ENCODE measurements around the gene CNIH1. TPM values are rescaled to one million over a fixed set of nuclear protein-coding genes. Genes with fewer than 3 reads are reported as not detected.

The CNIH1 gene
- polyA plus RNA-seq, 1 of the 3 experiments (the other 2 are of a cell fraction) = 145 TPM

DNA sequence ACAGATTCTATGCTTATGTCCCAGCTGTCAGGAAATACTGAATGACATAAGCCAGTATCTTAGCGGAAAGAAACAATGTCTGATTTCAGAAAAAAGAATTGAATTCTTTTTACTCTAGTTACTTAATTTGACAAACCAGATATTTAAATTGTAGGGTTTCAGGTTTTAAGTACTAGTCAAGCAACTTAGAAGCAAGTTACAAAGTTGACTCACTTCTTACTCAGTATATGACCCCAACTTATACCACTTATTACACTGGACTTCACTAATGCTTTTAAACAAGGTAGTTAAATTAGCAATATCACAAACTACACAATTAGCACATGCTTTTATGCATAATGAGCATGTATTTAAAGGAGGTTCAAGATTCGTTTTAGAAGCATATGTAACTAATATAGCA is 40.5 kb upstream of the CNIH1 start:
- no peak overlapping the region for H3K4me3 ChIP-seq (ENCODE audit: low read depth in 2 of 2, low read length in 1 of 2)
- no peaks in the 10 kb centered on the region for H3K9me2 ChIP-seq
- no peaks in the 10 kb centered on the region for H3K9me3 ChIP-seq
- 90% methylated on average over 2 of the region's 2 CpGs for WGBS (ENCODE audit: low lambda C conversion rate)
- H3K4me1 ChIP-seq (ENCODE audit: control insufficient read depth in 1 of 2, insufficient read depth in 2 of 2, low read depth in 1 of 2, low read length in 1 of 2) = peaks cover 2 to 33% of the 10 kb centered on the region in 2 experiments; a peak in 3 of 4 replicates
- TF ChIP-seq TEAD4 (IDR thresholded peaks at IDR 0.05; ENCODE audit: borderline replicate concordance, insufficient read depth) (no peak), SMC3 (IDR thresholded peaks at IDR 0.05; ENCODE audit: low read depth, low read length) (no peak), RFX5 (IDR thresholded peaks at IDR 0.05; ENCODE audit: low read length) (no peak)
- TF ChIP-seq, protein P1, sequence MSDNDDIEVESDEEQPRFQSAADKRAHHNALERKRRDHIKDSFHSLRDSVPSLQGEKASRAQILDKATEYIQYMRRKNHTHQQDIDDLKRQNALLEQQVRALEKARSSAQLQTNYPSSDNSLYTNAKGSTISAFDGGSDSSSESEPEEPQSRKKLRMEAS (IDR thresholded peaks at IDR 0.05; ENCODE audit: low read depth) = no peak
- TF ChIP-seq, protein P2, sequence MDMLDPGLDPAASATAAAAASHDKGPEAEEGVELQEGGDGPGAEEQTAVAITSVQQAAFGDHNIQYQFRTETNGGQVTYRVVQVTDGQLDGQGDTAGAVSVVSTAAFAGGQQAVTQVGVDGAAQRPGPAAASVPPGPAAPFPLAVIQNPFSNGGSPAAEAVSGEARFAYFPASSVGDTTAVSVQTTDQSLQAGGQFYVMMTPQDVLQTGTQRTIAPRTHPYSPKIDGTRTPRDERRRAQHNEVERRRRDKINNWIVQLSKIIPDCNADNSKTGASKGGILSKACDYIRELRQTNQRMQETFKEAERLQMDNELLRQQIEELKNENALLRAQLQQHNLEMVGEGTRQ (IDR thresholded peaks at IDR 0.05; ENCODE audit: borderline replicate concordance, low read depth, low read length) = no peak
- H3K9ac ChIP-seq = no peak overlapping the region
- no peak for DNase-seq
- no peak overlapping the region for H3K4me2 ChIP-seq
- CTCF ChIA-PET = interaction anchor here (1.3 to 3.2 kb wide), 2 partner anchors 7 to 292 kb away, joined by 3 to 12 read pairs; no protein-coding TSS in a partner anchor
- POLR2A ChIA-PET = no interaction called here
- peaks cover 17% of the 10 kb centered on the region for H3F3A ChIP-seq (replicated peaks; ENCODE audit: insufficient read depth)
- H3K27me3 ChIP-seq (ENCODE audit: insufficient read depth) = no peaks in the 10 kb centered on the region
- peaks cover 26% of the 10 kb centered on the region; the same call in 1 of the 2 replicates for H4K20me1 ChIP-seq (ENCODE audit: insufficient read depth)
- no peak overlapping the region for H3K27ac ChIP-seq (ENCODE audit: low read depth in 2 of 2, low read length in 1 of 2)
- peaks cover 71 to 76% of the 10 kb centered on the region in 2 experiments for H3K36me3 ChIP-seq (replicated peaks in 1 of 2; ENCODE audit: control insufficient read depth in 1 of 2, insufficient read depth in 2 of 2, low read length in 1 of 2)
- H2AFZ ChIP-seq (ENCODE audit: low read depth) = no peak overlapping the region
- peaks cover 76% of the 10 kb centered on the region for H3K79me2 ChIP-seq (ENCODE audit: insufficient read depth)

DNA sequence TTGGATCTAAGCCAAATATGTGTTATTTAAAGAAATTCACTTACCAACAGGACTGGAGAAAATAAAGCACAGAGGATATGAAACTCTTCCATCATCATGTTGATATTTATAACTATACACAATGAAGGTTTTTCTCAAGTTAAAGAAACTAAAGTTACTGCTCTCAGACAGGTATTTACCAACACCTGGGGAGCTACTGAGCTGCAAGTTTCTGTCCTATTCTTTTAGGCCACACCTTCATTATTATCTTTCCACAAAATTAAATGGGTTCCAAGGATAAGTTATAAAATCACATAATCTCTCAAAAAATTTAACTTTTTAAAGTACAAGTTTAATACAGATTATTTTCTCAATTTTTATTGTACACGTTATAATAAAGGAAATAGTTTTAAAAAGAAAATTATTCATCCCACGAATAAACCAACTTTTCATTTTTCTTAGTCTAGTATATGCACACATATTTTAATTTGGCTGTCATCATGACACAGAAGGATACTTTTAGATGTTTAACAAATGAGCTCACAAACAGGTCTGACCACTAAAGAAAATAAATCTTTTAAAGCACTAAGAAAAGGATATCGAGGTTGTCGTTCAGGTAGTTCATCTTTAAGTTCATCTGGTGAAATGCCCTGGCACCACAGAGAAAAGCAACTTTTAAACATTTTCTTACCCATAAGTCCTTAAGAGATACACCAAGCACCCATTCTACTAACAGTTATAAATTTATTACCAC is 39.8 kb upstream of the CNIH1 start:
- Histone ChIP-seq H3K4me2 (no peak overlapping the region), H3K79me2 (ENCODE audit: insufficient read depth) (peaks cover 72% of the 10 kb centered on the region), H2AFZ (ENCODE audit: low read depth) (no peak overlapping the region), H3K4me1 (ENCODE audit: control insufficient read depth in 1 of 2, insufficient read depth in 2 of 2, low read depth in 1 of 2, low read length in 1 of 2) (peaks cover 7 to 40% of the 10 kb centered on the region in 2 experiments; a peak in 3 of 4 replicates), H3K9ac (no peak overlapping the region), H3K9me3 (no peaks in the 10 kb centered on the region), H3K27ac (ENCODE audit: low read depth in 2 of 2, low read length in 1 of 2) (no peak overlapping the region), H3K4me3 (ENCODE audit: low read depth in 2 of 2, low read length in 1 of 2) (no peak overlapping the region), H3K9me2 (no peaks in the 10 kb centered on the region), H4K20me1 (ENCODE audit: insufficient read depth) (peaks cover 26% of the 10 kb centered on the region; the same call in 1 of the 2 replicates), H3K36me3 (replicated peaks in 1 of 2; ENCODE audit: control insufficient read depth in 1 of 2, insufficient read depth in 2 of 2, low read length in 1 of 2) (peaks cover 76 to 77% of the 10 kb centered on the region in 2 experiments), H3F3A (replicated peaks; ENCODE audit: insufficient read depth) (peaks cover 17% of the 10 kb centered on the region), H3K27me3 (ENCODE audit: insufficient read depth) (no peaks in the 10 kb centered on the region)
- DNase-seq = no peak
- ChIA-PET POLR2A (no interaction called here), CTCF (interaction anchor here (0.6 to 0.8 kb wide), 3 partner anchors 39 to 1522 kb away, joined by 3 read pairs; no protein-coding TSS in a partner anchor)
- TF ChIP-seq SMC3 (IDR thresholded peaks at IDR 0.05; ENCODE audit: low read depth, low read length) (no peak), MEF2A (IDR thresholded peaks at IDR 0.05; ENCODE audit: borderline replicate concordance, low read depth) (no peak), GABPA (IDR thresholded peaks at IDR 0.05; ENCODE audit: low read depth) (no peak), FOXJ3 (CRISPR knock-in tag; IDR thresholded peaks at IDR 0.05) (no peak), TAF1 (IDR thresholded peaks at IDR 0.05; ENCODE audit: borderline replicate concordance, low read depth, low read length) (no peak), RFX5 (IDR thresholded peaks at IDR 0.05; ENCODE audit: low read length) (no peak), NRF1 (IDR thresholded peaks at IDR 0.05; ENCODE audit: low read depth, low read length) (no peak)
- 93% methylated on average over 4 of the region's 4 CpGs for WGBS (ENCODE audit: low lambda C conversion rate)
